Aorta (tissue), 5 donors: ENCODE measurements around the gene AMIGO2. TPM values are rescaled to one million over a fixed set of nuclear protein-coding genes. Genes with fewer than 3 reads are reported as not detected.

Experiments
- ATAC-seq: fragments of 200-7000 bp; cut with Tn5 transposase; one replicate; pipeline ENCODE4 v1.9.1; 2022; ENCODE audit warnings: moderate library complexity; ENCODE audit not compliant: low FRiP score
- DNase-seq, 2 donors: peaks; one replicate each; pipeline ENCODE4 v3.0.0-alpha.2; 2020
- H3K27ac ChIP-seq, 2 donors: one replicate each; pipeline ENCODE4 v1.5.1; 2013; ENCODE audit warnings: low read length in 2 of 2, mild to moderate bottlenecking in 2 of 2, moderate library complexity in 2 of 2, control low read depth in 1 of 2, inconsistent platforms in 1 of 2, low read depth in 1 of 2
- H3K27me3 ChIP-seq, 2 donors: one replicate each; pipeline ENCODE4 v1.6.1; 2013; ENCODE audit warnings: control low read depth in 1 of 2, low read length in 1 of 2, mild to moderate bottlenecking in 1 of 2, moderate library complexity in 1 of 2; ENCODE audit not compliant: insufficient read depth in 2 of 2, control insufficient read depth in 1 of 2
- H3K36me3 ChIP-seq, 2 donors: one replicate each; pipeline ENCODE4 v1.6.1; 2013; ENCODE audit warnings: control low read depth in 1 of 2, low read length in 1 of 2, mild to moderate bottlenecking in 1 of 2; ENCODE audit not compliant: insufficient read depth in 2 of 2, control insufficient read depth in 1 of 2
- H3K4me1 ChIP-seq, 2 donors: one replicate each; pipeline ENCODE4 v1.6.1; 2013; ENCODE audit warnings: low read length in 2 of 2, control low read depth in 1 of 2, mild to moderate bottlenecking in 1 of 2, moderate library complexity in 1 of 2; ENCODE audit not compliant: insufficient read depth in 2 of 2, control insufficient read depth in 1 of 2
- H3K4me3 ChIP-seq, 2 donors: one replicate each; pipeline ENCODE4 v1.5.1; 2013; ENCODE audit warnings: low read length in 2 of 2, control low read depth in 1 of 2, mild to moderate bottlenecking in 1 of 2
- H3K9me3 ChIP-seq: one replicate; pipeline ENCODE4 v1.6.1; 2013; ENCODE audit warnings: mild to moderate bottlenecking, low read length; ENCODE audit not compliant: control insufficient read depth
- WGBS, 2 donors: extraction: QIAGEN DNeasy Blood & Tissue Kit; methylation state at CpG; one replicate each; pipeline ENCODE4 v1.1.7; 2013; 5-methylcytosine and 5-hydroxymethylcytosine counted together
- intact Hi-C, 2 donors: fragments of 100-400 bp; cut with DNase I; formaldehyde crosslinking; loops; one replicate each; pipeline versions ENCODE4 v1.14.2 to v1.15.0; 2022
- polyA plus RNA-seq, 2 donors: library from polyadenylated mRNA; stranded (reverse); fragments of 200-250 nt; gene quantifications; one replicate each; pipeline ENCODE4 v1.2.3, GENCODE V29; 2013
- total RNA-seq, 2 donors: library from RNA; stranded (reverse); fragmentation: NEBNext Ultra II Directional; extraction: Animal tissue kit (Norgen Biotek cat#: 25700); gene quantifications; one replicate each; pipeline ENCODE4 v1.2.1, GENCODE V29; 2021
- donor health status: healthy with polysubstance abuse.
- donor health status: Bipolar disorder and iron deficiency.
- donor health status: DM: no; HTN: no; CAD: no.
- donor health status: DM: no; HTN: no; CAD: no.
- donor health status: DM: yes; HTN: yes; CAD: no.

AMIGO2 gene
- total and polyA plus RNA-seq, 4 donors = 12.0 to 72.1 (median 31.1) TPM

DNA sequence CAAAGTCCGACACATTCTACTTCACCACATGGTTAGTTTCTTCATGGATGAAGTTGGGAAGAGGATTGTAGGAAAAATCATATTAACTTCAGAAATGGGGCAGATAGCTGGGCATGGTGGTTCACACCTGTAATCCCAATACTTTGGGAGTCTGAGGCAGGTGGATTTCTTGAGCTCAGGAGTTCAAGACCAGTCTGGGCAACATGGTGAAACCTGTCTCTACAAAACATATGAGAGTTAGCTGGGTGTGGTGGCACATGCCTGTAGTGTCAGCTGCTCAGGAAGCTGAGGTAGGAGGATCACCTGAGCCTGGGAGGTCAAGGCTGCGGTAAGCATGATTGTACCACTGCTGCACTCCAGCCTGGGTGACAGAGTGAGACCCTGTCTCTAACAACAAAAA is 49.9 kb downstream of the AMIGO2 start:
- no peaks in the 10 kb centered on the region for H3K36me3 ChIP-seq
- no peaks in the 10 kb centered on the region for H3K27me3 ChIP-seq
- intact Hi-C loops = loop anchor here (2.0 to 10.0 kb wide), 5 partner anchors 37 to 657 kb away; no protein-coding TSS in a partner anchor
- no peaks in the 10 kb centered on the region for H3K4me1 ChIP-seq
- ATAC-seq = no peak
- no peak overlapping the region for H3K4me3 ChIP-seq
- DNase-seq = no peak
- no peak overlapping the region for H3K27ac ChIP-seq
- H3K9me3 ChIP-seq = no peaks in the 10 kb centered on the region
- 98 to 99% methylated on average over 2 of the region's 2 CpGs for WGBS, 2 donors

DNA sequence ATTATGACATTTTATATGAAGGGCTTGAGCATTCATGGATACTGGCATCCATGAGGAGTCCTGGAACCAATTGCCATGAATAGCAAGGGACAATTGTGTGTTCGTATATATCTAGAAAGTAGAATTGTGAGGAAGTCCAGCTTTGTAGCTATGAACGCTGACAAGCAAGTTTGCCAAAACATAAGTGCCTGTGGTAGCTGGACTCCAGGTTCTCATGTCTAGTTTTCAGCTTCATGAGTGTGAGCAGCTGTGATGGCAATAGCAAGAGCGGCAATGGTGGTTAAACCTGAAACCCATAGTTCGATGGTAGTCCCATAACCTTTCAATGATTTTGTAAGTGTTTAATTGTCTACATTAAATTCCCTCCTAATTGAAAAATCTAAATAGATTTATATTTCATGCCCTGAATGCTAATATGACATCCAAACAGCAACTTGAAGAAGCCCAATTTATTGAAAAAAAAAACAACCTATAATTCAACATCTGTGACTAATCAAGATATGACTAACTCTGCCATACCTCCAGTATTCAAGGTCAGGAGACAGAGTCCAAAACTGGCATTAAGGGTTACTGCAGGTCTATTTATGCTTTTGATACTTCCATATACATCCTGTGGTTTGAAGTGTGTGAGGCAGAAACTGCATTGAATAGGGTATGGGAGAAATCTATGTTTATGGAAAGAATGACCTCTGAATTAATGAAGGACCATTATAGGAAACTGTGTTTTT is 50.6 kb downstream of the AMIGO2 start:
- WGBS, 2 donors = 77 to 91% methylated on average over 4 of the region's 4 CpGs
- Histone ChIP-seq H3K36me3 (no peaks in the 10 kb centered on the region), H3K27ac (no peak overlapping the region), H3K4me3 (no peak overlapping the region), H3K27me3 (no peaks in the 10 kb centered on the region), H3K9me3 (no peaks in the 10 kb centered on the region), H3K4me1 (no peaks in the 10 kb centered on the region)
- intact Hi-C loops = no loop called here
- DNase-seq = no peak
- ATAC-seq = no peak

DNA sequence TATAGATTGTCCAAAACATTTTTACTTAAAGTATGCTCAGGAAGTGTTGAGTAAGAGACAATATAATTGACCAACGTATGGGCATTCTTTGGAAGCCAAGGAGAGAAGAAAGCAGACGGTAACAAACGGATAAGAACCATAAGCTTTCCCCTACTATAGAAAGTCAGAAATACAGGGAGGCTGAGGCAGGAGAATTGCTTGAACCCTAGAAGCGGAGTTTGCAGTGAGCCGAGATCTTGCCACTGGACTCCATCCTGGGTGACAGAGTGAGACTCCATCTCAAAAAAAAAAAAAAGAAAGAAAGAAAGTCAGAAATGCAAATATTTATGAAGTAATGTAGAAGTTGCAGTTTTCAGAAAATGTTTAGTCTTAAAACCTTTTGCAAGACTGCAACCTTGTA is 51.6 kb downstream of the AMIGO2 start:
- Histone ChIP-seq H3K4me3 (no peak overlapping the region), H3K4me1 (no peaks in the 10 kb centered on the region), H3K36me3 (no peaks in the 10 kb centered on the region), H3K27me3 (no peaks in the 10 kb centered on the region), H3K9me3 (no peaks in the 10 kb centered on the region), H3K27ac (no peak overlapping the region)
- no peak for ATAC-seq
- intact Hi-C loops = no loop called here
- 83 to 88% methylated on average over 5 of the region's 5 CpGs for WGBS, 2 donors
- DNase-seq = no peak

Other genes starting within 250 kb of the AMIGO2 start
- 10 to 100 TPM; 11.0 to 12.6 TPM for gene PCED1B, start 338 bp downstream of the AMIGO2 start, total RNA-seq
- gene PCED1B, start 338 bp downstream of the AMIGO2 start, polyA plus RNA-seq = 10 to 100 TPM in 1 of 2 donors, 1 to 10 TPM in 1; 2.0 to 12.2 TPM